Measurements from ENCODE around the gene CACNG7. TPM values are rescaled to one million over a fixed set of nuclear protein-coding genes. Genes with fewer than 3 reads are reported as not detected.

Gene CACNG7
- polyA plus RNA-seq, 3 donors, result not detected

- no peak for TF ChIP-seq CTCF (IDR thresholded peaks at IDR 0.05)
- no peaks in the 10 kb centered on the region for H3K79me2 ChIP-seq (ENCODE audit: insufficient read depth, low read length)
- 41% methylated on average over 7 of the region's 12 CpGs for WGBS (ENCODE audit: insufficient coverage)
- H3K4me3 ChIP-seq (replicated peaks in 1 of 3; ENCODE audit: low read depth in 2 of 3, low read length in 3 of 3), result no peak overlapping the region
- no peak overlapping the region for H3K9ac ChIP-seq (ENCODE audit: insufficient read depth, low read length, poor library complexity, severe bottlenecking)
- peaks cover 24 to 53% (median 49%) of the 10 kb centered on the region in 3 donors for H3K27me3 Mint-ChIP-seq (ENCODE audit: low read depth in 3 of 3)
- no peaks in the 10 kb centered on the region for H3K36me3 ChIP-seq (replicated peaks in 1 of 2; ENCODE audit: control insufficient read depth in 1 of 2, insufficient read depth in 2 of 2, low read length in 2 of 2)
- H3K4me2 ChIP-seq (replicated peaks; ENCODE audit: extremely low read depth, low read length, poor library complexity, severe bottlenecking), result no peak overlapping the region
- H2AFZ ChIP-seq (ENCODE audit: insufficient read depth, low read depth, low read length, poor library complexity, severe bottlenecking), result no peak overlapping the region
- H3K27ac ChIP-seq (ENCODE audit: low read depth in 1 of 2, low read length in 2 of 2), result no peak overlapping the region
- H3K27me3 ChIP-seq (ENCODE audit: control insufficient read depth in 2 of 2, insufficient read depth in 2 of 2, low read length in 2 of 2), result peaks cover 37 to 66% of the 10 kb centered on the region in 2 donors
- peak overlapping the region in 1 of 7 donors; percentile 70 for H3K27ac Mint-ChIP-seq
- H3K4me1 ChIP-seq (ENCODE audit: control insufficient read depth in 1 of 2, insufficient read depth in 2 of 2, low read length in 2 of 2), result peaks cover 23 to 34% of the 10 kb centered on the region in 2 donors
- DNase-seq, result no peak
- H3K36me3 Mint-ChIP-seq, result peaks cover 3 to 8% of the 10 kb centered on the region in 2 donors
- peak overlapping the region in 1 of 2 donors; percentile 82 for H3K4me3 Mint-ChIP-seq
- peaks cover 0 to 11% (median 5%) of the 10 kb centered on the region in 7 donors for H3K9me3 Mint-ChIP-seq
- intact Hi-C loops (cut with micrococcal nuclease), result loop anchor here (5.0 kb wide), 2 partner anchors 37 to 42 kb away; no protein-coding TSS in a partner anchor
- no peaks in the 10 kb centered on the region for H4K20me1 ChIP-seq (ENCODE audit: insufficient read depth, low read length)
- peaks cover 9% of the 10 kb centered on the region for H3K4me1 Mint-ChIP-seq
- H3K9me3 ChIP-seq (replicated peaks in 1 of 2; ENCODE audit: control insufficient read depth in 1 of 2, insufficient read depth in 1 of 2, low read length in 2 of 2), result peaks cover 3 to 12% of the 10 kb centered on the region in 2 donors
Observed at GRCh38 chr19:53884256-53884655, 24.8 kb upstream of the CACNG7 start.

GRCh38 chr19:53885036-53885435 lies 24.0 kb upstream of the CACNG7 start:
- H3K9me3 Mint-ChIP-seq, result peaks cover 0 to 11% (median 5%) of the 10 kb centered on the region in 7 donors
- Histone ChIP-seq H4K20me1 (ENCODE audit: insufficient read depth, low read length) (no peaks in the 10 kb centered on the region), H3K79me2 (ENCODE audit: insufficient read depth, low read length) (no peaks in the 10 kb centered on the region), H3K4me3 (replicated peaks in 1 of 3; ENCODE audit: low read depth in 2 of 3, low read length in 3 of 3) (no peak overlapping the region), H3K4me1 (ENCODE audit: control insufficient read depth in 1 of 2, insufficient read depth in 2 of 2, low read length in 2 of 2) (peaks cover 23 to 34% of the 10 kb centered on the region in 2 donors), H3K9me3 (replicated peaks in 1 of 2; ENCODE audit: control insufficient read depth in 1 of 2, insufficient read depth in 1 of 2, low read length in 2 of 2) (peaks cover 3 to 12% of the 10 kb centered on the region in 2 donors), H2AFZ (ENCODE audit: insufficient read depth, low read depth, low read length, poor library complexity, severe bottlenecking) (no peak overlapping the region), H3K27me3 (ENCODE audit: control insufficient read depth in 2 of 2, insufficient read depth in 2 of 2, low read length in 2 of 2) (peaks cover 37 to 66% of the 10 kb centered on the region in 2 donors), H3K36me3 (replicated peaks in 1 of 2; ENCODE audit: control insufficient read depth in 1 of 2, insufficient read depth in 2 of 2, low read length in 2 of 2) (no peaks in the 10 kb centered on the region), H3K9ac (ENCODE audit: insufficient read depth, low read length, poor library complexity, severe bottlenecking) (no peak overlapping the region), H3K27ac (ENCODE audit: low read depth in 1 of 2, low read length in 2 of 2) (no peak overlapping the region), H3K4me2 (replicated peaks; ENCODE audit: extremely low read depth, low read length, poor library complexity, severe bottlenecking) (no peak overlapping the region)
- no peak overlapping the region for H3K27ac Mint-ChIP-seq
- WGBS (ENCODE audit: insufficient coverage), result 100% methylated on average over 6 of the region's 10 CpGs
- H3K27me3 Mint-ChIP-seq (ENCODE audit: low read depth in 3 of 3), result peaks cover 32 to 55% (median 49%) of the 10 kb centered on the region in 3 donors
- intact Hi-C loops (cut with micrococcal nuclease), result no loop called here
- peaks cover 3 to 8% of the 10 kb centered on the region in 2 donors for H3K36me3 Mint-ChIP-seq
- TF ChIP-seq CTCF (IDR thresholded peaks at IDR 0.05), result no peak
- no peak for DNase-seq
- peak overlapping the region in 1 of 2 donors; percentile 82 for H3K4me3 Mint-ChIP-seq
- H3K4me1 Mint-ChIP-seq, result peaks cover 11% of the 10 kb centered on the region

Measured in CD14-positive monocyte (primary cell).